Measurements from ENCODE around the gene CDH13.

Gene CDH13

DNA sequence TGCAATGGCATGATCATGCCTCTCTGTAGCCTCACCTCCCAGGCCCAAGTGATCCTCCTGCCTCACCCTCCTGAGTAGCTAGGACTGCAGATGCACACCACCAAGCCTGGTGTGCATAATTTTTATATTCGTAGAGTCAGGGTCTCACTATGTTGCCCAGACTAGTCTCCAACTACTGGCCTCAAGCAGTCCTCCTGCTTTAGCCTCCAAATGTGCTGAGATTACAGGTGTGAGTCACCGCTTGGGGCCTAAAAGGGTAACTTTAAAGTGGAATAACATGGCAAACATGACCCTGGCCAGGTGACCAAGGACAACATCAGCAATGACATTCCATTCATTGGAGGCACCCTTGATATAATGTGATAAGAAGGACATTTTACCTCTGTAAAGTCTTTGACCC, 1207.2 kb downstream of the CDH13 start:
- no peak overlapping the region for H2AFZ ChIP-seq (ENCODE audit: low read depth, low read length)
- H3K23ac ChIP-seq (ENCODE audit: low read length in 2 of 2): no peak overlapping the region
- no peaks in the 10 kb centered on the region for H3K36me3 ChIP-seq (ENCODE audit: control insufficient read depth in 1 of 2, insufficient read depth in 2 of 2, low read depth in 1 of 2, low read length in 2 of 2)
- H2AK5ac ChIP-seq (ENCODE audit: low read length, severe bottlenecking): peak overlapping the region; percentile 37
- no peak overlapping the region for H2BK15ac ChIP-seq (ENCODE audit: low read depth, poor library complexity, severe bottlenecking)
- peaks cover 0 to 10% of the 10 kb centered on the region in 2 experiments for H3K27me3 ChIP-seq (ENCODE audit: control insufficient read depth in 1 of 2, insufficient read depth in 1 of 2, low read length in 2 of 2)
- H2BK5ac ChIP-seq (ENCODE audit: low read depth, low read length, poor library complexity, severe bottlenecking): no peak overlapping the region
- H4K91ac ChIP-seq (ENCODE audit: low read length): no peak overlapping the region
- H3K14ac ChIP-seq (ENCODE audit: low read length in 2 of 2): peak overlapping the region in 1 of 2 experiments; percentile 41
- H3K4me2 ChIP-seq (ENCODE audit: low read length, poor library complexity, severe bottlenecking): no peak overlapping the region
- no peak for DNase-seq
- H2BK12ac ChIP-seq (ENCODE audit: low read length in 2 of 2): no peak overlapping the region
- no peak overlapping the region for H4K8ac ChIP-seq (ENCODE audit: low read length)
- 100% methylated on average over 2 of the region's 2 CpGs for WGBS
- no peak overlapping the region for H2BK120ac ChIP-seq (ENCODE audit: low read depth, low read length)
- no peaks in the 10 kb centered on the region for H3K79me1 ChIP-seq (replicated peaks; ENCODE audit: low read length, poor library complexity, severe bottlenecking)
- no peak overlapping the region for H3K4ac ChIP-seq (ENCODE audit: low read depth in 1 of 2, low read length in 2 of 2)
- H3K9ac ChIP-seq (ENCODE audit: low read length): no peak overlapping the region
- H3K4me1 ChIP-seq (ENCODE audit: control insufficient read depth, insufficient read depth, low read depth, low read length): peaks cover 6% of the 10 kb centered on the region
- H3K9me3 ChIP-seq (ENCODE audit: control insufficient read depth, low read length): no peaks in the 10 kb centered on the region
- H3K27ac ChIP-seq (ENCODE audit: low read length, poor library complexity, severe bottlenecking): no peak overlapping the region
- no peak overlapping the region for H3K18ac ChIP-seq (ENCODE audit: low read depth in 1 of 2, low read length in 2 of 2)
- no peak overlapping the region for H3K4me3 ChIP-seq (ENCODE audit: insufficient read depth in 1 of 2, low read depth in 1 of 2, low read length in 2 of 2)

DNA sequence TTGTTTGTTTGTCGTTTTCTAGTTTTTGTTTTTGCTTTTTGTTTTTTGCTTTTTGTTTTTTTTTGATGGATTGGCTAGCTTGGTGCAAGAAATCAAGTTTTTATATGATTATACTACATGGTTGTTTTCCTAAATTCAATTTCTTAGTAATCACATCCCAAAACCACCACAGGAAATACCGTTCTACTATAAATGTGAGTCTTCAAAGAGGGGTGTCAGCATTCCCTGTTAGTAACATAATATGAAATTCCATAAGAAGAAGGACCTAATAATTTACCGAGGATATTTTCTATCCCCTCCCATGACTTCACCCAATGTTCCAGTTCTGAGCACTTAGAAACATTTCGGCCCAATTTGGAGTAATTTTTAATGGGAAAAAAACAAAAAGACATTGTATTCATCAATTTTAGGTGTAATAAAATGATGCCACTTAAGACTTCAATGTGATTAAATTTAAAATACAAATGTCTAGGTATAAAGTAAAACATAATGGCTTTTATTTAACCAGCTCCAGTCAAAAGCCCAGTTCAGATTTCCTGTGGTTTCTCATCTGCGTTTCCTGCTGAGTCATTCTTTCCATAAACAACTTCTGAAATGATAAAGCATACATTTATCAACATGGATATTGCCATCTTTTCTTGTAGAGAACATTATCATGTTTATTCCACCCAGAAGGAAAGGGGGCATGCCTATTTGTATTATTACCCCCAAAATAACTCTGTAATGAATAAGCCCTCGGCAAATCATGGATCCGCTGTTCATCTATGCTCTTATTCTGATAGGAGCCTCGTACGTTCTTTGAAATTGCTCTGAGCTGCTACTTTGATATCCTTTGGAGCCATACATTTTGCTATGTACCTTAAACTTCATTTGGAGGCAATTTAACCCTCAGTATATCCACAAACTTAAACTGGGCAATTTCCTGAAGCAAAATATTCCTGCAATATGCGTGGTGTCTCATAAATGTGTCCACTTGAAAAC, 1209.1 kb downstream of the CDH13 start:
- peaks cover 0 to 5% of the 10 kb centered on the region in 2 experiments for H3K27me3 ChIP-seq (ENCODE audit: control insufficient read depth in 1 of 2, insufficient read depth in 1 of 2, low read length in 2 of 2)
- no peak overlapping the region for H3K9ac ChIP-seq (ENCODE audit: low read length)
- whole genome bisulfite sequencing: 51% methylated on average over 7 of the region's 10 CpGs
- no peak overlapping the region for H2AFZ ChIP-seq (ENCODE audit: low read depth, low read length)
- no peak overlapping the region for H3K4me2 ChIP-seq (ENCODE audit: low read length, poor library complexity, severe bottlenecking)
- H4K91ac ChIP-seq (ENCODE audit: low read length): no peak overlapping the region
- H3K4me1 ChIP-seq (ENCODE audit: control insufficient read depth, insufficient read depth, low read depth, low read length): peaks cover 2% of the 10 kb centered on the region
- no peaks in the 10 kb centered on the region for H3K79me1 ChIP-seq (replicated peaks; ENCODE audit: low read length, poor library complexity, severe bottlenecking)
- H3K27ac ChIP-seq (ENCODE audit: low read length, poor library complexity, severe bottlenecking): peak overlapping the region; percentile 38
- no peaks in the 10 kb centered on the region for H3K36me3 ChIP-seq (ENCODE audit: control insufficient read depth in 1 of 2, insufficient read depth in 2 of 2, low read depth in 1 of 2, low read length in 2 of 2)
- no peak overlapping the region for H2AK5ac ChIP-seq (ENCODE audit: low read length, severe bottlenecking)
- H3K18ac ChIP-seq (ENCODE audit: low read depth in 1 of 2, low read length in 2 of 2): no peak overlapping the region
- H4K8ac ChIP-seq (ENCODE audit: low read length): no peak overlapping the region
- no peak overlapping the region for H2BK12ac ChIP-seq (ENCODE audit: low read length in 2 of 2)
- no peak overlapping the region for H2BK5ac ChIP-seq (ENCODE audit: low read depth, low read length, poor library complexity, severe bottlenecking)
- no peak overlapping the region for H3K4me3 ChIP-seq (ENCODE audit: insufficient read depth in 1 of 2, low read depth in 1 of 2, low read length in 2 of 2)
- no peaks in the 10 kb centered on the region for H3K9me3 ChIP-seq (ENCODE audit: control insufficient read depth, low read length)
- H3K23ac ChIP-seq (ENCODE audit: low read length in 2 of 2): no peak overlapping the region
- peak; percentile 83 for DNase-seq
- H2BK120ac ChIP-seq (ENCODE audit: low read depth, low read length): no peak overlapping the region
- H3K14ac ChIP-seq (ENCODE audit: low read length in 2 of 2): no peak overlapping the region
- no peak overlapping the region for H3K4ac ChIP-seq (ENCODE audit: low read depth in 1 of 2, low read length in 2 of 2)
- H2BK15ac ChIP-seq (ENCODE audit: low read depth, poor library complexity, severe bottlenecking): no peak overlapping the region

DNA sequence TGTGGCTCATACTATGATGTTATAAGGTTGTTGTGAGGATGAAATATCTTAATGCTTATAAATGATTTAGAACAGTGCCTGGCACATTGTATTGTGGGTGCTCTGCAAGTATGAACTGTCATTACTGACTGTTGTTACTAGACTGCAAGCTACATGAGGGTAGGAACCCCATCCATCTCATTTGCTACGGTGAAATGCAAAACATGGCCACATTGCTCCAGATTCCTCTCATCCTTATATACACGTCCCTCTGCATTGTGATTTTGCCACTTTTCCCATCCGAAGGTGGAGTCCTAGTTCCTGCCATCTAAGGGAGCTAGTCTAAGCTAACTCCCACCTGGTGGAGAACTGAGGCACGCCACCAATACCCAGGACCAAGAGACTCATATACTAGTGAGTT, 1210.8 kb downstream of the CDH13 start:
- Histone ChIP-seq H3K23ac (ENCODE audit: low read length in 2 of 2) (no peak overlapping the region), H3K79me1 (replicated peaks; ENCODE audit: low read length, poor library complexity, severe bottlenecking) (no peaks in the 10 kb centered on the region), H4K91ac (ENCODE audit: low read length) (no peak overlapping the region), H3K9me3 (ENCODE audit: control insufficient read depth, low read length) (no peaks in the 10 kb centered on the region), H3K4me2 (ENCODE audit: low read length, poor library complexity, severe bottlenecking) (no peak overlapping the region), H3K4me1 (ENCODE audit: control insufficient read depth, insufficient read depth, low read depth, low read length) (peaks cover 2% of the 10 kb centered on the region), H3K18ac (ENCODE audit: low read depth in 1 of 2, low read length in 2 of 2) (no peak overlapping the region), H3K4me3 (ENCODE audit: insufficient read depth in 1 of 2, low read depth in 1 of 2, low read length in 2 of 2) (no peak overlapping the region), H3K27ac (ENCODE audit: low read length, poor library complexity, severe bottlenecking) (no peak overlapping the region), H4K8ac (ENCODE audit: low read length) (no peak overlapping the region), H3K4ac (ENCODE audit: low read depth in 1 of 2, low read length in 2 of 2) (no peak overlapping the region), H2BK12ac (ENCODE audit: low read length in 2 of 2) (no peak overlapping the region), H3K14ac (ENCODE audit: low read length in 2 of 2) (no peak overlapping the region), H3K9ac (ENCODE audit: low read length) (no peak overlapping the region), H2AFZ (ENCODE audit: low read depth, low read length) (no peak overlapping the region), H2BK5ac (ENCODE audit: low read depth, low read length, poor library complexity, severe bottlenecking) (no peak overlapping the region), H2AK5ac (ENCODE audit: low read length, severe bottlenecking) (no peak overlapping the region), H2BK15ac (ENCODE audit: low read depth, poor library complexity, severe bottlenecking) (no peak overlapping the region), H2BK120ac (ENCODE audit: low read depth, low read length) (no peak overlapping the region), H3K27me3 (ENCODE audit: control insufficient read depth in 1 of 2, insufficient read depth in 1 of 2, low read length in 2 of 2) (no peaks in the 10 kb centered on the region), H3K36me3 (ENCODE audit: control insufficient read depth in 1 of 2, insufficient read depth in 2 of 2, low read depth in 1 of 2, low read length in 2 of 2) (no peaks in the 10 kb centered on the region)
- no peak for DNase-seq
- WGBS: 92% methylated on average over 4 of the region's 4 CpGs

DNA sequence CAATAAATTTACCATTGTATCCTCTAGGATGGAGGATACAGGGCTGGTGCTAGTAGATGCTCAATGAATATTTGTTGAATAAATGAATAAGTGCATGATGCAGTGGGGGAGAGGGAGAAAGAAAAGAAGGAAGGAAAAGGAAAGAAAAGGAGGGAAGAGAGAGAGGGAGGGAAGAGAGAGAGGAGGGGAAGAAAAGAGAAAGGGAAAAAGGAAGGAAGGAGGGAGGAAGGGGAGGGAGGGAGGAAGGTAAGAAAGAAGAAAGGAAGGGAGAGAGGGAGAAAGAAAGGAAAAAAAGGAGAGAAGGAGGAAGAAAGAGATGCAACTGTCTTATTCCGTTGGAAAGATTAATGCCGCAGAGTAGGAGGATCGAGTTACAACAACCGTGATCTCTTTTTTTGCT, 1211.4 kb downstream of the CDH13 start:
- Histone ChIP-seq H3K36me3 (ENCODE audit: control insufficient read depth in 1 of 2, insufficient read depth in 2 of 2, low read depth in 1 of 2, low read length in 2 of 2) (no peaks in the 10 kb centered on the region), H3K14ac (ENCODE audit: low read length in 2 of 2) (no peak overlapping the region), H3K4ac (ENCODE audit: low read depth in 1 of 2, low read length in 2 of 2) (no peak overlapping the region), H3K27ac (ENCODE audit: low read length, poor library complexity, severe bottlenecking) (no peak overlapping the region), H3K9me3 (ENCODE audit: control insufficient read depth, low read length) (no peaks in the 10 kb centered on the region), H3K4me2 (ENCODE audit: low read length, poor library complexity, severe bottlenecking) (no peak overlapping the region), H3K23ac (ENCODE audit: low read length in 2 of 2) (no peak overlapping the region), H2BK12ac (ENCODE audit: low read length in 2 of 2) (no peak overlapping the region), H2BK120ac (ENCODE audit: low read depth, low read length) (no peak overlapping the region), H3K9ac (ENCODE audit: low read length) (no peak overlapping the region), H3K79me1 (replicated peaks; ENCODE audit: low read length, poor library complexity, severe bottlenecking) (no peaks in the 10 kb centered on the region), H2AK5ac (ENCODE audit: low read length, severe bottlenecking) (no peak overlapping the region), H3K18ac (ENCODE audit: low read depth in 1 of 2, low read length in 2 of 2) (no peak overlapping the region), H4K91ac (ENCODE audit: low read length) (no peak overlapping the region), H2AFZ (ENCODE audit: low read depth, low read length) (no peak overlapping the region), H3K27me3 (ENCODE audit: control insufficient read depth in 1 of 2, insufficient read depth in 1 of 2, low read length in 2 of 2) (no peaks in the 10 kb centered on the region), H2BK15ac (ENCODE audit: low read depth, poor library complexity, severe bottlenecking) (no peak overlapping the region), H3K4me1 (ENCODE audit: control insufficient read depth, insufficient read depth, low read depth, low read length) (peaks cover 2% of the 10 kb centered on the region), H2BK5ac (ENCODE audit: low read depth, low read length, poor library complexity, severe bottlenecking) (no peak overlapping the region), H3K4me3 (ENCODE audit: insufficient read depth in 1 of 2, low read depth in 1 of 2, low read length in 2 of 2) (no peak overlapping the region), H4K8ac (ENCODE audit: low read length) (no peak overlapping the region)
- DNase-seq: no peak
- 97% methylated on average over 4 of the region's 4 CpGs for WGBS
